Ishikawa (cell line): ENCODE data around the gene NUDCD3.

ENCODE experiments used
- CEBPB ChIP-seq: IDR thresholded peaks from 2 replicates; pipeline ENCODE4 v1.6.1; 2012
- EGR1 ChIP-seq: IDR thresholded peaks from 2 replicates; pipeline ENCODE4 v1.6.1; 2012
- EP300 ChIP-seq: IDR thresholded peaks from 2 replicates; pipeline ENCODE4 v1.6.1; 2012; ENCODE audit warnings: borderline replicate concordance
- FOXM1 ChIP-seq: IDR thresholded peaks from 2 replicates; pipeline ENCODE4 v1.6.1; 2012; ENCODE audit warnings: low read depth, borderline replicate concordance
- MAX ChIP-seq: IDR thresholded peaks from 2 replicates; pipeline ENCODE4 v1.6.1; 2012
- RAD21 ChIP-seq: IDR thresholded peaks from 2 replicates; pipeline ENCODE4 v1.6.1; 2012; ENCODE audit warnings: low read depth
- REST ChIP-seq: IDR thresholded peaks from 2 replicates; pipeline ENCODE4 v1.6.1; 2012; ENCODE audit warnings: low read depth, mild to moderate bottlenecking
- TAF1 ChIP-seq: IDR thresholded peaks from 2 replicates; pipeline ENCODE4 v1.6.1; 2012; ENCODE audit warnings: low read depth, mild to moderate bottlenecking
- TCF12 ChIP-seq: IDR thresholded peaks from 2 replicates; pipeline ENCODE4 v1.6.1; 2012; ENCODE audit warnings: low read depth
- TEAD4 ChIP-seq: IDR thresholded peaks from 2 replicates; pipeline ENCODE4 v1.6.1; 2012
- YY1 ChIP-seq: IDR thresholded peaks from 2 replicates; pipeline ENCODE4 v1.6.1; 2012; ENCODE audit warnings: low read depth
- ZBTB7A ChIP-seq: IDR thresholded peaks from 2 replicates; pipeline ENCODE4 v1.6.1; 2012; ENCODE audit warnings: low read depth

- TF ChIP-seq REST (no peak), FOXM1 (no peak), MAX (no peak), CEBPB (no peak), TAF1 (no peak), YY1 (no peak), TEAD4 (no peak), EP300 (no peak), EGR1 (no peak), ZBTB7A (no peak), RAD21 (no peak), TCF12 (no peak)
Observed at GRCh38 chr7:44471850-44472249, 18.6 kb downstream of the NUDCD3 start.
